Kidney epithelial cell (primary cell): ENCODE data around the gene TRPT1. TPM values are rescaled to one million over a fixed set of nuclear protein-coding genes. Genes with fewer than 3 reads are reported as not detected.

Experiments
- DNase-seq: peaks from one replicate; pipeline ENCODE4 v3.0.0-alpha.2; 2010; ENCODE audit warnings: low read depth
- H3K27me3 ChIP-seq: 2 replicates; pipeline ENCODE4 v1.6.0; 2011; ENCODE audit warnings: low read length; ENCODE audit not compliant: control insufficient read depth, insufficient read depth
- H3K36me3 ChIP-seq: 2 replicates; pipeline ENCODE4 v1.5.1; 2011; ENCODE audit warnings: low read length; ENCODE audit not compliant: control insufficient read depth, insufficient read depth
- H3K4me3 ChIP-seq: 2 replicates; pipeline ENCODE4 v1.5.1; 2011; ENCODE audit warnings: low read depth, mild to moderate bottlenecking, control low read depth, low read length
- CTCF ChIP-seq: IDR thresholded peaks from 2 replicates; pipeline ENCODE4 v1.5.1; 2011; ENCODE audit warnings: mild to moderate bottlenecking, moderate library complexity, low read length, control low read depth, inconsistent platforms; ENCODE audit not compliant: insufficient read depth, poor library complexity, severe bottlenecking
- total RNA-seq: library from RNA; depleted of rRNA; stranded (reverse); fragments of >200 nt; gene quantifications from 2 replicates; pipeline ENCODE4 v1.2.3, GENCODE V29; 2015

The TRPT1 gene
- total RNA-seq, 1 donor from 2014 or later: 77.1 TPM

- no peak for DNase-seq
- Histone ChIP-seq H3K4me3 (no peak overlapping the region), H3K27me3 (no peaks in the 10 kb centered on the region), H3K36me3 (no peaks in the 10 kb centered on the region)
- TF ChIP-seq CTCF: no peak
These were observed 46.9 kb downstream of the TRPT1 start for GRCh38 chr11:64178951-64179639.

- Histone ChIP-seq H3K27me3 (no peaks in the 10 kb centered on the region), H3K36me3 (no peaks in the 10 kb centered on the region), H3K4me3 (no peak overlapping the region)
- no peak for TF ChIP-seq CTCF
- DNase-seq: no peak
These were observed 47.8 kb downstream of the TRPT1 start for GRCh38 chr11:64178203-64178602.

GRCh38 chr11:64176751-64177150, 49.2 kb downstream of the TRPT1 start:
- Histone ChIP-seq H3K36me3 (no peaks in the 10 kb centered on the region), H3K4me3 (no peak overlapping the region), H3K27me3 (no peaks in the 10 kb centered on the region)
- TF ChIP-seq CTCF: no peak
- DNase-seq: no peak

Other genes with a start within 250 kb of the TRPT1 start
- gene OTUB1, start 239.7 kb downstream of the TRPT1 start, total RNA-seq: 100.0 and 119 TPM in 2 replicates
- 0.13 and 0.14 TPM in 2 replicates for gene FLRT1, start 190.3 kb downstream of the TRPT1 start, total RNA-seq
- 12.3 and 23.5 TPM in 2 replicates for gene MACROD1, start 60.1 kb downstream of the TRPT1 start, total RNA-seq
- 138 and 148 TPM in 2 replicates for gene STIP1, start 40.0 kb downstream of the TRPT1 start, total RNA-seq
- 0.25 and 2.1 TPM in 2 replicates for gene FERMT3, start 19.5 kb downstream of the TRPT1 start, total RNA-seq
- 50.7 and 61.1 TPM in 2 replicates for gene NUDT22, start 88 bp upstream of the TRPT1 start, total RNA-seq
- gene DNAJC4, start 4.4 kb upstream of the TRPT1 start, total RNA-seq: 14.8 and 21.7 TPM in 2 replicates
- 54.7 and 61.4 TPM in 2 replicates for gene VEGFB, start 8.4 kb upstream of the TRPT1 start, total RNA-seq
- 61.1 and 110 TPM in 2 replicates for gene FKBP2, start 14.9 kb upstream of the TRPT1 start, total RNA-seq
- gene PPP1R14B, start 20.8 kb upstream of the TRPT1 start, total RNA-seq: 599 and 634 TPM in 2 replicates
- gene PLCB3, start 25.3 kb upstream of the TRPT1 start, total RNA-seq: 25.4 and 32.5 TPM in 2 replicates
- 118 and 153 TPM in 2 replicates for gene BAD, start 58.5 kb upstream of the TRPT1 start, total RNA-seq
- 21.9 and 44.3 TPM in 2 replicates for gene GPR137, start 59.7 kb upstream of the TRPT1 start, total RNA-seq
- gene KCNK4, start 65.1 kb upstream of the TRPT1 start, total RNA-seq: not detected in 2 replicates
- not detected in 2 replicates for gene CATSPERZ, start 74.2 kb upstream of the TRPT1 start, total RNA-seq
- gene ESRRA, start 79.3 kb upstream of the TRPT1 start, total RNA-seq: 54.3 and 58.8 TPM in 2 replicates
- 307 and 366 TPM in 2 replicates for gene TRMT112, start 91.4 kb upstream of the TRPT1 start, total RNA-seq
- gene PRDX5, start 91.9 kb upstream of the TRPT1 start, total RNA-seq: 489 and 562 TPM in 2 replicates
- gene CCDC88B, start 114.0 kb upstream of the TRPT1 start, total RNA-seq: 1.3 and 2.3 TPM in 2 replicates
- 35.7 and 43.0 TPM in 2 replicates for gene RPS6KA4, start 133.0 kb upstream of the TRPT1 start, total RNA-seq